ENCODE results near the gene MAST1. TPM values are rescaled to one million over a fixed set of nuclear protein-coding genes. Genes with fewer than 3 reads are reported as not detected.
A peak's percentile ranks its signal among the peaks of the same experiment; 100 is the strongest.

Gene MAST1
- total and polyA plus RNA-seq, 2 experiments from 2014 or later = 0.20 to 0.54 TPM

GRCh38 chr19:12871681-12872080, 33.4 kb downstream of the MAST1 start:
- Histone ChIP-seq H3K27me3 (no peaks in the 10 kb centered on the region), H2AFZ (no peak overlapping the region), H3K4me1 (ENCODE audit: insufficient read depth) (no peaks in the 10 kb centered on the region), H3K79me2 (no peaks in the 10 kb centered on the region), H3K36me3 (replicated peaks; ENCODE audit: insufficient read depth, low read depth) (no peaks in the 10 kb centered on the region), H3K9me3 (ENCODE audit: low read depth) (no peaks in the 10 kb centered on the region), H3K9me2 (replicated peaks; ENCODE audit: insufficient read depth) (no peaks in the 10 kb centered on the region), H3K4me2 (no peak overlapping the region), H3K27ac (no peak overlapping the region), H4K20me1 (ENCODE audit: insufficient read depth, poor library complexity, severe bottlenecking) (no peaks in the 10 kb centered on the region), H3K4me3 (no peak overlapping the region)
- DNase-seq (ENCODE audit: low spot score) = no peak
- no peak for TF ChIP-seq EZH2phosphoT487 (IDR thresholded peaks at IDR 0.05; ENCODE audit: low read depth, severe bottlenecking, unreplicated experiment)
- no peak for TF ChIP-seq CTCF (IDR thresholded peaks at IDR 0.05; ENCODE audit: poor library complexity)
- no peak for TF ChIP-seq EZH2 (IDR thresholded peaks at IDR 0.05; ENCODE audit: borderline replicate concordance)
- WGBS (ENCODE audit: low lambda C conversion rate, missing lambda C conversion rate) = 89% methylated on average over 3 of the region's 3 CpGs

DNA sequence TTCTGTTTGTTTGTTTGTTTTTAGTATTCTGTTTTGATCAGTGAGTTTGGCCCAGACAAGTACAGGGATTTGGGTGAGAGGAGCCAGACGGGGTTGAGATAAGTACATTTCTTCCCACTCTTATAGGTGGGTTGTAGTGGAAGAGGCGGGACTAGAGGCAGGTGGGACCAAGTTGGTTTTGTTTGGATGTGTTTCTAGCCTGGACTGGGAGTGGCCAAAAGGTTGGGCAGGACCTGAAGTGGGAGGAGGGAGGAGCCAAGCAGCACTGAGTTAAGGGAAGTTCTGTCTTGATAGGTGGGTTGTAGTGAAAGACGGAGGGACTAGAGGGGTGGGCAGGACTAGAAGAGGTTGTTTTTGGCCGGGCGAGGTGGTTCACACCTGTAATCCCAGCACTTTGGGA, 33.9 kb downstream of the MAST1 start:
- no peaks in the 10 kb centered on the region for H3K36me3 ChIP-seq (replicated peaks; ENCODE audit: insufficient read depth, low read depth)
- no peak overlapping the region for H3K27ac ChIP-seq
- no peak overlapping the region for H3K4me3 ChIP-seq
- no peaks in the 10 kb centered on the region for H4K20me1 ChIP-seq (ENCODE audit: insufficient read depth, poor library complexity, severe bottlenecking)
- H3K9me2 ChIP-seq (replicated peaks; ENCODE audit: insufficient read depth) = no peaks in the 10 kb centered on the region
- no peaks in the 10 kb centered on the region for H3K79me2 ChIP-seq
- 93% methylated on average over 5 of the region's 5 CpGs for WGBS (ENCODE audit: low lambda C conversion rate, missing lambda C conversion rate)
- no peak overlapping the region for H3K4me2 ChIP-seq
- TF ChIP-seq CTCF (IDR thresholded peaks at IDR 0.05; ENCODE audit: poor library complexity) (no peak), EZH2 (IDR thresholded peaks at IDR 0.05; ENCODE audit: borderline replicate concordance) (no peak), EZH2phosphoT487 (IDR thresholded peaks at IDR 0.05; ENCODE audit: low read depth, severe bottlenecking, unreplicated experiment) (no peak)
- no peaks in the 10 kb centered on the region for H3K9me3 ChIP-seq (ENCODE audit: low read depth)
- no peaks in the 10 kb centered on the region for H3K4me1 ChIP-seq (ENCODE audit: insufficient read depth)
- no peaks in the 10 kb centered on the region for H3K27me3 ChIP-seq
- DNase-seq (ENCODE audit: low spot score) = no peak
- no peak overlapping the region for H2AFZ ChIP-seq

DNA sequence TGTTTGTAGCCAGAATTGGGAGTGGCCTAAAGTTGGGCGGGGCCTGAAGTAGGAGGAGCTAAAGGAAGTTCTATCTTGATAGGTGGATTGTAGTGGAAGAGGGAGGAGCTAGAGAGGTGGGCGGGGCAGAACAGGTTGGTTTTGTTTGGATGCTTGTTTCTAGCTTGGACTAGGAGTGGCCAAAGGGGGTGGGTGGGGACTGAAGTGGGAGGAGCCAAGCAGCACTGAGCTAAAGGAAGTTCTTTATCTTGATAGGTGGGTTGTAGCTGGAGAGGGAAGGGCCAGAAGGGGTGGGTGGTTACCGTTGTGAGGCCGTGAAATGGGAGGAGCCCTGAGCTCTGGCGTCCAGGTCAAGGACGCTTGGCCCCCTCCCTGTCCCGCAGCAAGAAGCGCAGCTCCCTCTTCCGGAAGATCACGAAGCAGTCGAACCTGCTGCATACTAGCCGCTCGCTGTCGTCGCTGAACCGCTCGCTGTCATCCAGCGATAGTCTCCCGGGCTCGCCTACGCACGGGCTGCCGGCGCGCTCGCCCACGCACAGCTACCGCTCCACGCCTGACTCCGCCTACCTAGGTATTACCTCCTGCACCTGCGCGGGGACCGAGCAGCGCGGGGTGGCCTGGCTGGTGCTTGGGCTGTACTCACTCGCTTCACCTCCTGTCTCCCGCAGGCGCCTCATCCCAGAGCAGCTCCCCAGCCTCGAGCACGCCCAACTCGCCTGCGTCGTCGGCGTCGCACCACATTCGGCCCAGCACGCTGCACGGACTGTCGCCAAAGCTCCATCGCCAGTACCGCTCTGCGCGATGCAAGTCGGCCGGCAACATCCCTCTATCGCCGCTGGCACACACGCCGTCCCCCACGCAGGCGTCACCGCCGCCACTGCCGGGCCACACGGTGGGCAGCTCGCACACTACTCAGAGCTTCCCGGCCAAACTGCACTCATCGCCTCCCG, 34.9 kb downstream of the MAST1 start:
- no peak for TF ChIP-seq EZH2phosphoT487 (IDR thresholded peaks at IDR 0.05; ENCODE audit: low read depth, severe bottlenecking, unreplicated experiment)
- TF ChIP-seq CTCF (IDR thresholded peaks at IDR 0.05; ENCODE audit: poor library complexity) = no peak
- TF ChIP-seq EZH2 (IDR thresholded peaks at IDR 0.05; ENCODE audit: borderline replicate concordance) = no peak
- Histone ChIP-seq H3K4me1 (ENCODE audit: insufficient read depth) (no peaks in the 10 kb centered on the region), H3K27ac (no peak overlapping the region), H3K79me2 (no peaks in the 10 kb centered on the region), H3K4me2 (peak overlapping the region; percentile 51), H3K9me2 (replicated peaks; ENCODE audit: insufficient read depth) (no peaks in the 10 kb centered on the region), H3K9me3 (ENCODE audit: low read depth) (no peaks in the 10 kb centered on the region), H3K4me3 (no peak overlapping the region), H3K27me3 (no peaks in the 10 kb centered on the region), H4K20me1 (ENCODE audit: insufficient read depth, poor library complexity, severe bottlenecking) (no peaks in the 10 kb centered on the region), H2AFZ (no peak overlapping the region), H3K36me3 (replicated peaks; ENCODE audit: insufficient read depth, low read depth) (no peaks in the 10 kb centered on the region)
- 74% methylated on average over 63 of the region's 70 CpGs for WGBS (ENCODE audit: low lambda C conversion rate, missing lambda C conversion rate)
- DNase-seq (ENCODE audit: low spot score) = peak; percentile 35

All from hepatocyte (in vitro differentiated cells).